ENCODE data around the gene PPP2R2B. TPM values are rescaled to one million over a fixed set of nuclear protein-coding genes. Genes with fewer than 3 reads are reported as not detected.

PPP2R2B gene
- total and polyA plus RNA-seq, 7 experiments from 2014 or later, result 0.15 to 14.1 (median 0.58) TPM

- ATAC-seq (no peak), DNase-seq (no peak)
- no peaks in the 10 kb centered on the region for H3K36me3 ChIP-seq (ENCODE audit: control insufficient read depth in 2 of 3, insufficient read depth in 3 of 3, low read length in 3 of 3)
- Mint-ChIP-seq H3K4me3 (no peak overlapping the region), H3K27ac (no peak overlapping the region), H3K27me3 (peaks cover 0 to 4% (median 0%) of the 10 kb centered on the region in 5 donors), H3K4me1 (peaks cover 0 to 1% (median 0%) of the 10 kb centered on the region in 7 donors), H3K36me3 (no peaks in the 10 kb centered on the region), H3K9me3 (peaks cover 0 to 17% (median 9%) of the 10 kb centered on the region in 11 donors)
- POLR2A ChIA-PET, result no interaction called here
- H3K27ac ChIP-seq (ENCODE audit: low read depth, low read length), result no peak overlapping the region
- no peaks in the 10 kb centered on the region for H3K9me3 ChIP-seq (ENCODE audit: control insufficient read depth in 2 of 3, low read length in 3 of 3)
- CTCF ChIA-PET, result no interaction called here
- no peaks in the 10 kb centered on the region for H3K27me3 ChIP-seq (ENCODE audit: control insufficient read depth in 2 of 2, insufficient read depth in 2 of 2, low read length in 2 of 2)
- intact Hi-C loops (cut with micrococcal nuclease), result no loop called here
- no peak overlapping the region for H3K4me3 ChIP-seq (ENCODE audit: low read length)
- no peaks in the 10 kb centered on the region for H3K4me1 ChIP-seq (ENCODE audit: control insufficient read depth in 2 of 2, insufficient read depth in 2 of 2, low read length in 2 of 2)
Measured at GRCh38 chr5:146836226-146836842, 42.2 kb downstream of the PPP2R2B start.

DNA sequence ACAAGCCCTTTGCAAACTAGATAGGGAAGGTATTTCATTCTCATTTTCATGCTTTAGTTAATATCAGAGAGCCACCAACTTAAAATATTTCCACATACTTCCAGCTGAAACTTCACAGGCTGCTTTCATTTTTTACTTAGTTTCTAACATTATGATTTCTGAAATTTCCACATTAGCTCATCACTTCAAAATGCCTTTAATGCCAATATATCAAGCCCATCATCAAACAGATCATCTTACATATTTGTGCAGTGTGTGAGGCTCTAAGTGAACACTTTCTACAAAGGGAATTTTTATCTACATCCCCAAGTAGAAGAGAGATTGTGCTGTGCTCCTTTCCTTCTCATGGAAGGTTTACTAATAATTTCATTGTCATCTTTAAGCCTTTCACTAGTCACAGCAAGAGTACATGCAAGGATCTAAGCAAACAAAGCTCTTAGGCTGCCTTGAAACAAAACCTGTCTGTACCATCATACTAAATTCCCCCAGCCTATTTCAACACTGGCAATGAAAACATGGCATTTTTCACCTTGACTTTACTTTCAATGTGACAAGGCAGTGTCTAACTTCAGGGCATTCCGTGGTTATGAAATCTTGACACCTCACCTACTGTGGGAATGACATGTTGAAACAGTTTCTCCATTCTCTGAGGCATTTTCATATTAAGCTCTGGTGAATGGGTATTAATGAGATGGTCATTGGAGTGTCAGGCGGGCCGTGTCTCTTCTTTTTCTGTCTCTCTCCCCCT, 45.4 kb downstream of the PPP2R2B start:
- no peak overlapping the region for H3K27ac Mint-ChIP-seq
- H3K4me1 ChIP-seq (ENCODE audit: control insufficient read depth in 2 of 2, insufficient read depth in 2 of 2, low read length in 2 of 2), result no peaks in the 10 kb centered on the region
- CTCF ChIA-PET, result no interaction called here
- peaks cover 0 to 1% (median 0%) of the 10 kb centered on the region in 7 donors for H3K4me1 Mint-ChIP-seq
- no peak for DNase-seq
- no peak overlapping the region for H3K4me3 Mint-ChIP-seq
- H3K27me3 ChIP-seq (ENCODE audit: control insufficient read depth in 2 of 2, insufficient read depth in 2 of 2, low read length in 2 of 2), result no peaks in the 10 kb centered on the region
- no peaks in the 10 kb centered on the region for H3K36me3 Mint-ChIP-seq
- no peaks in the 10 kb centered on the region for H3K9me3 Mint-ChIP-seq
- H3K36me3 ChIP-seq (ENCODE audit: control insufficient read depth in 2 of 3, insufficient read depth in 3 of 3, low read length in 3 of 3), result no peaks in the 10 kb centered on the region
- no peak overlapping the region for H3K27ac ChIP-seq (ENCODE audit: low read depth, low read length)
- intact Hi-C loops (cut with micrococcal nuclease), result no loop called here
- no peak overlapping the region for H3K4me3 ChIP-seq (ENCODE audit: low read length)
- ATAC-seq, result no peak
- H3K27me3 Mint-ChIP-seq, result peaks cover 0 to 4% (median 0%) of the 10 kb centered on the region in 5 donors
- POLR2A ChIA-PET, result no interaction called here
- H3K9me3 ChIP-seq (ENCODE audit: control insufficient read depth in 2 of 3, low read length in 3 of 3), result no peaks in the 10 kb centered on the region

DNA sequence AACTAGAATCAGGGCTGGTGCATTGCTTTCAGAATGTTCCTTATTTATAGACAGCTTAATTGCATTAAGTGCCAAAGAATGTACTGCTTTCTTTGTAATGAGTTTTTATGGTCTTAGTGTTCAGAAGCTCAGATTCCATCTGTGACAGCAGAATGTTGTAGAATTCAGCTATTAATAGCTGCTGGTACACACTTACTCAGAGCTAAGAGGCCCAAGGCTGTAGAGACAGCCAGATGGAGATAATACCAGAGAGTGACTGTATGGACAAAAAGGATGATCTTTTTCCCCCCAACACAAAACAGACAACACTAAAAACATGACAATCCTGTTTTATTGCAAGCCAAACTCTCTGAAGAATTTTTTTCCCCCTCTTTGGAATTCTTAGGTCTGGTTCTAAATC, 50.2 kb downstream of the PPP2R2B start:
- H3K9me3 ChIP-seq (ENCODE audit: control insufficient read depth in 2 of 3, low read length in 3 of 3), result no peaks in the 10 kb centered on the region
- H3K4me3 ChIP-seq (ENCODE audit: low read length), result no peak overlapping the region
- Mint-ChIP-seq H3K27ac (no peak overlapping the region), H3K4me1 (no peaks in the 10 kb centered on the region), H3K27me3 (no peaks in the 10 kb centered on the region), H3K9me3 (peaks cover 0 to 3% (median 0%) of the 10 kb centered on the region in 11 donors), H3K36me3 (no peaks in the 10 kb centered on the region), H3K4me3 (no peak overlapping the region)
- no peak overlapping the region for H3K27ac ChIP-seq (ENCODE audit: low read depth, low read length)
- H3K27me3 ChIP-seq (ENCODE audit: control insufficient read depth in 2 of 2, insufficient read depth in 2 of 2, low read length in 2 of 2), result no peaks in the 10 kb centered on the region
- ATAC-seq, result no peak
- no peak for DNase-seq
- H3K36me3 ChIP-seq (ENCODE audit: control insufficient read depth in 2 of 3, insufficient read depth in 3 of 3, low read length in 3 of 3), result no peaks in the 10 kb centered on the region
- CTCF ChIA-PET, result interaction anchor here (0.6 kb wide), 1 partner anchor 786 kb away, joined by 4 read pairs; no protein-coding TSS in a partner anchor
- intact Hi-C loops (cut with micrococcal nuclease), result no loop called here
- POLR2A ChIA-PET, result no interaction called here
- H3K4me1 ChIP-seq (ENCODE audit: control insufficient read depth in 2 of 2, insufficient read depth in 2 of 2, low read length in 2 of 2), result no peaks in the 10 kb centered on the region

DNA sequence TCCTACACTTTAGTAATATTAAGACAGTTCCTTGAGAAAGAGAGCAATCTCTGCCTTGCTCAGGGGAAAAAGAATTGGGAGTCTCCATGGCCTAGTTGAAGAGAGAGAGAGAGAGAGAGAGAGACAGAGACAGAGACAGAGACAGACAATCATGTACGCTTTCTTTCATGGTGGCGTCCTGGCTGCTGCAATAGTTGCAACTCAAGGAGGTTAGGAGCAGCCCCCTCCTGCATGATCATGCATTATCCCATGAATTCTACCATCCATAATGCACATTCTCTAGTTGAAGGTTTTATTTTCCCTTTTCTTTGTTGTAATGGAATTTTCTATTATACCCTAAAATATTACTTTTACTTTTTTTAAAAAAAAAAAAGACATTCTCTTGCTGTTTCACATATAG, 50.7 kb downstream of the PPP2R2B start:
- Histone ChIP-seq H3K4me3 (ENCODE audit: low read length) (no peak overlapping the region), H3K9me3 (ENCODE audit: control insufficient read depth in 2 of 3, low read length in 3 of 3) (no peaks in the 10 kb centered on the region), H3K4me1 (ENCODE audit: control insufficient read depth in 2 of 2, insufficient read depth in 2 of 2, low read length in 2 of 2) (no peaks in the 10 kb centered on the region), H3K36me3 (ENCODE audit: control insufficient read depth in 2 of 3, insufficient read depth in 3 of 3, low read length in 3 of 3) (no peaks in the 10 kb centered on the region), H3K27me3 (ENCODE audit: control insufficient read depth in 2 of 2, insufficient read depth in 2 of 2, low read length in 2 of 2) (no peaks in the 10 kb centered on the region), H3K27ac (ENCODE audit: low read depth, low read length) (no peak overlapping the region)
- no peak overlapping the region for H3K4me3 Mint-ChIP-seq
- intact Hi-C loops (cut with micrococcal nuclease), result no loop called here
- no peak for DNase-seq
- H3K27ac Mint-ChIP-seq, result no peak overlapping the region
- no peaks in the 10 kb centered on the region for H3K27me3 Mint-ChIP-seq
- ATAC-seq, result no peak
- POLR2A ChIA-PET, result no interaction called here
- H3K36me3 Mint-ChIP-seq, result no peaks in the 10 kb centered on the region
- CTCF ChIA-PET, result no interaction called here
- H3K4me1 Mint-ChIP-seq, result no peaks in the 10 kb centered on the region
- H3K9me3 Mint-ChIP-seq, result peaks cover 0 to 3% (median 0%) of the 10 kb centered on the region in 11 donors

- ATAC-seq (no peak), DNase-seq (peak in 2 of 9 donors; percentile 3 to 13)
- ChIA-PET POLR2A (no interaction called here), CTCF (no interaction called here)
- Histone ChIP-seq H3K9me3 (ENCODE audit: control insufficient read depth in 2 of 3, low read length in 3 of 3) (no peaks in the 10 kb centered on the region), H3K36me3 (ENCODE audit: control insufficient read depth in 2 of 3, insufficient read depth in 3 of 3, low read length in 3 of 3) (no peaks in the 10 kb centered on the region), H3K4me3 (ENCODE audit: low read length) (no peak overlapping the region), H3K27me3 (ENCODE audit: control insufficient read depth in 2 of 2, insufficient read depth in 2 of 2, low read length in 2 of 2) (no peaks in the 10 kb centered on the region), H3K4me1 (ENCODE audit: control insufficient read depth in 2 of 2, insufficient read depth in 2 of 2, low read length in 2 of 2) (no peaks in the 10 kb centered on the region), H3K27ac (ENCODE audit: low read depth, low read length) (no peak overlapping the region)
- H3K9me3 Mint-ChIP-seq, result peaks cover 0 to 3% (median 0%) of the 10 kb centered on the region in 11 donors
- H3K4me3 Mint-ChIP-seq, result no peak overlapping the region
- no peaks in the 10 kb centered on the region for H3K27me3 Mint-ChIP-seq
- H3K4me1 Mint-ChIP-seq, result no peaks in the 10 kb centered on the region
- no peak overlapping the region for H3K27ac Mint-ChIP-seq
- intact Hi-C loops (cut with micrococcal nuclease), result no loop called here
- H3K36me3 Mint-ChIP-seq, result no peaks in the 10 kb centered on the region
Measured at GRCh38 chr5:146825033-146825432, 53.5 kb downstream of the PPP2R2B start.

GRCh38 chr5:146821732-146822131, 56.8 kb downstream of the PPP2R2B start:
- Histone ChIP-seq H3K27me3 (ENCODE audit: control insufficient read depth in 2 of 2, insufficient read depth in 2 of 2, low read length in 2 of 2) (no peaks in the 10 kb centered on the region), H3K36me3 (ENCODE audit: control insufficient read depth in 2 of 3, insufficient read depth in 3 of 3, low read length in 3 of 3) (no peaks in the 10 kb centered on the region), H3K4me1 (ENCODE audit: control insufficient read depth in 2 of 2, insufficient read depth in 2 of 2, low read length in 2 of 2) (no peaks in the 10 kb centered on the region), H3K27ac (ENCODE audit: low read depth, low read length) (no peak overlapping the region), H3K4me3 (ENCODE audit: low read length) (no peak overlapping the region), H3K9me3 (ENCODE audit: control insufficient read depth in 2 of 3, low read length in 3 of 3) (no peaks in the 10 kb centered on the region)
- H3K36me3 Mint-ChIP-seq, result no peaks in the 10 kb centered on the region
- CTCF ChIA-PET, result no interaction called here
- no peaks in the 10 kb centered on the region for H3K27me3 Mint-ChIP-seq
- no peaks in the 10 kb centered on the region for H3K4me1 Mint-ChIP-seq
- H3K4me3 Mint-ChIP-seq, result no peak overlapping the region
- intact Hi-C loops (cut with micrococcal nuclease), result no loop called here
- DNase-seq (no peak), ATAC-seq (no peak)
- H3K27ac Mint-ChIP-seq, result no peak overlapping the region
- peaks cover 0 to 2% (median 0%) of the 10 kb centered on the region in 11 donors for H3K9me3 Mint-ChIP-seq
- POLR2A ChIA-PET, result interaction anchor here (0.6 kb wide), 1 partner anchor 41 kb away, joined by 4 read pairs; no protein-coding TSS in a partner anchor

GRCh38 chr5:146820987-146821386, 57.6 kb downstream of the PPP2R2B start:
- no peak for ATAC-seq
- H3K9me3 Mint-ChIP-seq, result no peaks in the 10 kb centered on the region

More at GRCh38 chr5:146820987-146821386, 57.6 kb downstream of the PPP2R2B start:
- H3K4me3 ChIP-seq (ENCODE audit: low read length), result no peak overlapping the region
- DNase-seq, result no peak
- H3K36me3 Mint-ChIP-seq, result no peaks in the 10 kb centered on the region
- H3K27me3 Mint-ChIP-seq, result no peaks in the 10 kb centered on the region
- no peaks in the 10 kb centered on the region for H3K4me1 Mint-ChIP-seq
- CTCF ChIA-PET, result no interaction called here
- intact Hi-C loops (cut with micrococcal nuclease), result no loop called here
- H3K4me1 ChIP-seq (ENCODE audit: control insufficient read depth in 2 of 2, insufficient read depth in 2 of 2, low read length in 2 of 2), result no peaks in the 10 kb centered on the region
- H3K9me3 ChIP-seq (ENCODE audit: control insufficient read depth in 2 of 3, low read length in 3 of 3), result no peaks in the 10 kb centered on the region
- no peaks in the 10 kb centered on the region for H3K36me3 ChIP-seq (ENCODE audit: control insufficient read depth in 2 of 3, insufficient read depth in 3 of 3, low read length in 3 of 3)
- no peaks in the 10 kb centered on the region for H3K27me3 ChIP-seq (ENCODE audit: control insufficient read depth in 2 of 2, insufficient read depth in 2 of 2, low read length in 2 of 2)
- H3K4me3 Mint-ChIP-seq, result no peak overlapping the region
- H3K27ac ChIP-seq (ENCODE audit: low read depth, low read length), result no peak overlapping the region
- POLR2A ChIA-PET, result no interaction called here
- no peak overlapping the region for H3K27ac Mint-ChIP-seq
